ENCODE data around the gene CPNE5. TPM values are rescaled to one million over a fixed set of nuclear protein-coding genes. Genes with fewer than 3 reads are reported as not detected.

The CPNE5 gene
- total and polyA plus RNA-seq, 2 of the 4 experiments (the other 2 are of a cell fraction): 0.07 TPM; not detected in 1

DNA sequence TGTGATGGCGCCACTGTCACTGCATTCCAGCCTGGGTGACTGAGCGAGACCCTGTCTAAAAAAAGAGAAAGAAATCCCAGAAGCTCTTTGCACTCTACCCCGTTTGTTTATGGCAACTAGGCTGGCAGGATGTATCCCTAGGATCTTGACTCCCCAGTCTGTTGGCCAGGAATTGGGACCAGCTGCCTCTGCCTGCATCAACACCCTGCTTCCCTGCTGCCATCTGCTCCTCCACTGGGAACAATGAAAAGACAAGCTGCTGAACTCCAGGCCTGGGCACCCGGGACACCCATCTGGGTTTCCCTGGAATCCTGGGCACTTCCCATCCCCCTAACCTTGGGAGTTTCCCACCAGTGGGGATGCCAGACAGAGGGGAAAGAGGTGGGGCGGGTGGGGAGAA, 64.9 kb downstream of the CPNE5 start:
- WGBS, 2 experiments (ENCODE audit: extremely low coverage in 2 of 2, insufficient read length in 1 of 2): no CpG with 5 or more reads among the region's 5 CpGs
- no peak overlapping the region for H4K5ac ChIP-seq (ENCODE audit: low read depth, low read length)
- no peak overlapping the region for H3K9ac ChIP-seq (ENCODE audit: low read depth, low read length)
- no peak for ATAC-seq (ENCODE audit: low read depth)
- H3K23ac ChIP-seq (ENCODE audit: low read depth, low read length): no peak overlapping the region
- peaks cover 36% of the 10 kb centered on the region for H3K27me3 ChIP-seq (ENCODE audit: control insufficient read depth, insufficient read depth, low read length)
- in situ Hi-C loops (cut with MboI; ENCODE audit: low sequenced_read_pairs): no loop called here
- no peak overlapping the region for H2BK5ac ChIP-seq (ENCODE audit: low read depth, low read length, poor library complexity, severe bottlenecking)
- no peaks in the 10 kb centered on the region for H3K36me3 ChIP-seq (ENCODE audit: control insufficient read depth, insufficient read depth, low read length)
- no peak overlapping the region for H2AK9ac ChIP-seq (replicated peaks; ENCODE audit: low read depth, low read length, poor library complexity)
- no peak overlapping the region for H2BK20ac ChIP-seq (ENCODE audit: low read depth, low read length)
- no peak overlapping the region for H3K14ac ChIP-seq (replicated peaks; ENCODE audit: low read depth, low read length)
- H2BK15ac ChIP-seq (ENCODE audit: low read depth, low read length): no peak overlapping the region
- H2AK5ac ChIP-seq (ENCODE audit: low read depth, low read length): no peak overlapping the region
- no TSS peak for BruUV-seq (replicated peaks)
- H3K4me1 ChIP-seq (ENCODE audit: control insufficient read depth, insufficient read depth, low read length): peaks cover 10% of the 10 kb centered on the region
- H3K27ac ChIP-seq (ENCODE audit: insufficient read depth, low read length): no peak overlapping the region
- DNase-seq: no peak
- H3K79me1 ChIP-seq (ENCODE audit: low read depth in 1 of 2, low read length in 2 of 2): no peaks in the 10 kb centered on the region
- no peaks in the 10 kb centered on the region for H3K9me3 ChIP-seq (ENCODE audit: control insufficient read depth, insufficient read depth, low read length)
- no peak for TF ChIP-seq CHD1 (IDR thresholded peaks at IDR 0.05; ENCODE audit: low read depth, low read length)
- no peak for TF ChIP-seq FOS (IDR thresholded peaks at IDR 0.05; ENCODE audit: low read depth, low read length)
- TF ChIP-seq MAFK (IDR thresholded peaks at IDR 0.05; ENCODE audit: low read depth, low read length): no peak
- TF ChIP-seq RFX5 (IDR thresholded peaks at IDR 0.05; ENCODE audit: low read depth, low read length): no peak
- TF ChIP-seq MXI1 (IDR thresholded peaks at IDR 0.05; ENCODE audit: borderline replicate concordance, low read depth, low read length): no peak
- TF ChIP-seq, protein P1, sequence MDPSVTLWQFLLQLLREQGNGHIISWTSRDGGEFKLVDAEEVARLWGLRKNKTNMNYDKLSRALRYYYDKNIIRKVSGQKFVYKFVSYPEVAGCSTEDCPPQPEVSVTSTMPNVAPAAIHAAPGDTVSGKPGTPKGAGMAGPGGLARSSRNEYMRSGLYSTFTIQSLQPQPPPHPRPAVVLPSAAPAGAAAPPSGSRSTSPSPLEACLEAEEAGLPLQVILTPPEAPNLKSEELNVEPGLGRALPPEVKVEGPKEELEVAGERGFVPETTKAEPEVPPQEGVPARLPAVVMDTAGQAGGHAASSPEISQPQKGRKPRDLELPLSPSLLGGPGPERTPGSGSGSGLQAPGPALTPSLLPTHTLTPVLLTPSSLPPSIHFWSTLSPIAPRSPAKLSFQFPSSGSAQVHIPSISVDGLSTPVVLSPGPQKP (IDR thresholded peaks at IDR 0.05; ENCODE audit: borderline replicate concordance, low read depth, low read length): no peak
- TF ChIP-seq NFE2L2 (IDR thresholded peaks at IDR 0.05; ENCODE audit: low read depth, low read length): no peak
- no peak for TF ChIP-seq RAD21 (IDR thresholded peaks at IDR 0.05; ENCODE audit: low read length)
- no peak for TF ChIP-seq MAZ (IDR thresholded peaks at IDR 0.05; ENCODE audit: borderline replicate concordance, low read depth, low read length)
- no peak for TF ChIP-seq BHLHE40 (IDR thresholded peaks at IDR 0.05; ENCODE audit: low read depth, low read length)
- TF ChIP-seq POLR2A (IDR thresholded peaks at IDR 0.05; ENCODE audit: low read depth, low read length): no peak
- TF ChIP-seq, protein P2, sequence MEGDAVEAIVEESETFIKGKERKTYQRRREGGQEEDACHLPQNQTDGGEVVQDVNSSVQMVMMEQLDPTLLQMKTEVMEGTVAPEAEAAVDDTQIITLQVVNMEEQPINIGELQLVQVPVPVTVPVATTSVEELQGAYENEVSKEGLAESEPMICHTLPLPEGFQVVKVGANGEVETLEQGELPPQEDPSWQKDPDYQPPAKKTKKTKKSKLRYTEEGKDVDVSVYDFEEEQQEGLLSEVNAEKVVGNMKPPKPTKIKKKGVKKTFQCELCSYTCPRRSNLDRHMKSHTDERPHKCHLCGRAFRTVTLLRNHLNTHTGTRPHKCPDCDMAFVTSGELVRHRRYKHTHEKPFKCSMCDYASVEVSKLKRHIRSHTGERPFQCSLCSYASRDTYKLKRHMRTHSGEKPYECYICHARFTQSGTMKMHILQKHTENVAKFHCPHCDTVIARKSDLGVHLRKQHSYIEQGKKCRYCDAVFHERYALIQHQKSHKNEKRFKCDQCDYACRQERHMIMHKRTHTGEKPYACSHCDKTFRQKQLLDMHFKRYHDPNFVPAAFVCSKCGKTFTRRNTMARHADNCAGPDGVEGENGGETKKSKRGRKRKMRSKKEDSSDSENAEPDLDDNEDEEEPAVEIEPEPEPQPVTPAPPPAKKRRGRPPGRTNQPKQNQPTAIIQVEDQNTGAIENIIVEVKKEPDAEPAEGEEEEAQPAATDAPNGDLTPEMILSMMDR (conservative IDR thresholded peaks at IDR 0.05; ENCODE audit: low read depth, low read length): no peak
- no peak for TF ChIP-seq CEBPB (IDR thresholded peaks at IDR 0.05; ENCODE audit: low read depth, low read length)
- TF ChIP-seq, protein P3, sequence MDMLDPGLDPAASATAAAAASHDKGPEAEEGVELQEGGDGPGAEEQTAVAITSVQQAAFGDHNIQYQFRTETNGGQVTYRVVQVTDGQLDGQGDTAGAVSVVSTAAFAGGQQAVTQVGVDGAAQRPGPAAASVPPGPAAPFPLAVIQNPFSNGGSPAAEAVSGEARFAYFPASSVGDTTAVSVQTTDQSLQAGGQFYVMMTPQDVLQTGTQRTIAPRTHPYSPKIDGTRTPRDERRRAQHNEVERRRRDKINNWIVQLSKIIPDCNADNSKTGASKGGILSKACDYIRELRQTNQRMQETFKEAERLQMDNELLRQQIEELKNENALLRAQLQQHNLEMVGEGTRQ (IDR thresholded peaks at IDR 0.05; ENCODE audit: low read depth, low read length): no peak
- no peak for TF ChIP-seq RCOR1 (IDR thresholded peaks at IDR 0.05; ENCODE audit: insufficient replicate concordance, low read length)
- no peak for TF ChIP-seq SMC3 (IDR thresholded peaks at IDR 0.05; ENCODE audit: low read depth, low read length)
- H3K4ac ChIP-seq (ENCODE audit: low read depth, low read length): no peak overlapping the region
- intact Hi-C loops (cut with micrococcal nuclease): no loop called here
- no peak overlapping the region for H4K8ac ChIP-seq (ENCODE audit: low read depth in 2 of 2, low read length in 2 of 2)
- H2BK120ac ChIP-seq (ENCODE audit: low read depth, low read length): no peak overlapping the region
- H3K9me1 ChIP-seq (ENCODE audit: insufficient read depth, low read length): peaks cover 19% of the 10 kb centered on the region
- H4K20me1 ChIP-seq (ENCODE audit: insufficient read depth, low read length): no peaks in the 10 kb centered on the region
- H2AFZ ChIP-seq (replicated peaks; ENCODE audit: low read length, poor library complexity): no peak overlapping the region
- POLR2A ChIA-PET (ENCODE audit: unreplicated experiment): no interaction called here
- no peak overlapping the region for H3K56ac ChIP-seq (ENCODE audit: extremely low read depth, insufficient read depth, low read length)
- H3K4me3 ChIP-seq (ENCODE audit: insufficient read depth, low read depth, low read length): no peak overlapping the region
- CTCF ChIA-PET: no interaction called here
- no peak overlapping the region for H3K4me2 ChIP-seq (ENCODE audit: low read depth, low read length)
- dilution Hi-C loops (cut with HindIII; ENCODE audit: low sequenced_read_pairs, unreplicated experiment): no loop called here
- no peak overlapping the region for H4K91ac ChIP-seq (ENCODE audit: insufficient read depth, low read depth, low read length)
- H3K18ac ChIP-seq (ENCODE audit: low read depth, low read length): no peak overlapping the region
